ENCODE measurements around the gene GNB1.

Gene GNB1

GRCh38 chr1:1815606-1816281, 75.1 kb downstream of the GNB1 start:
- DNase-seq: no peak

- DNase-seq: no peak
Measured at GRCh38 chr1:1809489-1809888, 81.4 kb downstream of the GNB1 start.

- no peak for DNase-seq
Measured at GRCh38 chr1:1808206-1808605, 82.7 kb downstream of the GNB1 start.

GRCh38 chr1:1806890-1807289, 84.0 kb downstream of the GNB1 start:
- no peak for DNase-seq

GRCh38 chr1:1804301-1804700, 86.6 kb downstream of the GNB1 start:
- no peak for DNase-seq

GRCh38 chr1:1802871-1803270, 88.0 kb downstream of the GNB1 start:
- no peak for DNase-seq

GRCh38 chr1:1799716-1800115, 91.2 kb downstream of the GNB1 start:
- DNase-seq: no peak

- DNase-seq: no peak
Measured at GRCh38 chr1:1797731-1798341, 93.1 kb downstream of the GNB1 start.

GRCh38 chr1:1796466-1796865, 94.4 kb downstream of the GNB1 start:
- no peak for DNase-seq

GRCh38 chr1:1794999-1795398, 95.9 kb downstream of the GNB1 start:
- no peak for DNase-seq

- DNase-seq: no peak
Measured at GRCh38 chr1:1793481-1794244, 97.2 kb downstream of the GNB1 start.

GRCh38 chr1:1788646-1789431, 102.0 kb downstream of the GNB1 start:
- DNase-seq: no peak

- DNase-seq: no peak
Measured at GRCh38 chr1:1788136-1788535, 102.8 kb downstream of the GNB1 start.

GRCh38 chr1:1786836-1787605, 103.9 kb downstream of the GNB1 start:
- DNase-seq: no peak

- no peak for DNase-seq
Measured at GRCh38 chr1:1785666-1786065, 105.2 kb downstream of the GNB1 start.

- no peak for DNase-seq
Measured at GRCh38 chr1:1784933-1785332, 106.0 kb downstream of the GNB1 start.

- no peak for DNase-seq
Measured at GRCh38 chr1:1783320-1783719, 107.6 kb downstream of the GNB1 start.

GRCh38 chr1:1782399-1783221, 108.3 kb downstream of the GNB1 start:
- no peak for DNase-seq

- DNase-seq: no peak
Measured at GRCh38 chr1:1781526-1781903, 109.4 kb downstream of the GNB1 start.

- no peak for DNase-seq
Measured at GRCh38 chr1:1780598-1781525, 110.0 kb downstream of the GNB1 start.

Measured in GDM1 (cell line).